Caco-2 (cell line): ENCODE data around the gene SRRD. TPM values are rescaled to one million over a fixed set of nuclear protein-coding genes. Genes with fewer than 3 reads are reported as not detected.

Source experiments
- BruUV-seq: library from RNA; stranded (reverse); fragments of 400-500 nt; replicated peaks from 2 replicates; lab custom pipeline; 2021; lab: Mats Ljungman, UMichigan
- CTCF ChIA-PET: fragments of 300-600 bp; sonication (Branson Sonifier 250); formaldehyde crosslinking; loops from one replicate; lab custom pipeline; 2022; ENCODE audit warnings: antibody characterized with exemption; lab: Charles Lee
- POLR2A ChIA-PET: fragments of 300-600 bp; sonication (Branson Sonifier 250); formaldehyde crosslinking; loops from one replicate; lab custom pipeline; 2022; ENCODE audit warnings: antibody characterized with exemption; lab: Charles Lee
- DNase-seq, 2 experiments: peaks; one replicate each; pipeline versions ENCODE4 v3.0.0 to v3.0.0-alpha.2; 2020 to 2022
- H3K27me3 ChIP-seq: replicated peaks from 2 replicates; pipeline ENCODE4 v1.6.0; 2011; ENCODE audit warnings: low read length; ENCODE audit not compliant: control insufficient read depth, insufficient read depth
- H3K36me3 ChIP-seq: 2 replicates; pipeline ENCODE4 v1.5.1; 2011; ENCODE audit warnings: low read length; ENCODE audit not compliant: control insufficient read depth, insufficient read depth
- H3K4me1 ChIP-seq: fragments of 250-450 bp; sonication (Bioruptor Pico); 2 replicates; pipeline ENCODE4 v1.5.1; 2020; ENCODE audit warnings: mild to moderate bottlenecking
- H3K4me3 ChIP-seq: 2 replicates; pipeline ENCODE4 v1.5.1; 2011; ENCODE audit warnings: low read depth, mild to moderate bottlenecking, control low read depth, low read length
- H3K9me3 ChIP-seq: fragments of 250-450 bp; sonication (Bioruptor Pico); 2 replicates; pipeline ENCODE4 v1.5.1; 2020; ENCODE audit warnings: mild to moderate bottlenecking, moderate library complexity
- H3K27ac Mint-ChIP-seq: one replicate; pipeline ENCODE4 v1.8.0; 2022; ENCODE audit warnings: mixed read lengths; ENCODE audit not compliant: unreplicated experiment
- H3K27me3 Mint-ChIP-seq: one replicate; pipeline ENCODE4 v1.8.0; 2022; ENCODE audit warnings: mixed read lengths; ENCODE audit not compliant: insufficient read depth, unreplicated experiment
- H3K36me3 Mint-ChIP-seq: one replicate; pipeline ENCODE4 v1.8.0; 2022; ENCODE audit warnings: mild to moderate bottlenecking, mixed read lengths; ENCODE audit not compliant: insufficient read depth, unreplicated experiment
- H3K4me1 Mint-ChIP-seq: one replicate; pipeline ENCODE4 v1.8.0; 2022; ENCODE audit warnings: low read depth, mixed read lengths; ENCODE audit not compliant: unreplicated experiment
- H3K4me3 Mint-ChIP-seq: one replicate; pipeline ENCODE4 v1.8.0; 2022; ENCODE audit warnings: mild to moderate bottlenecking, moderate library complexity, mixed read lengths; ENCODE audit not compliant: unreplicated experiment
- H3K9me3 Mint-ChIP-seq: one replicate; pipeline ENCODE4 v1.8.0; 2022; ENCODE audit warnings: mixed read lengths; ENCODE audit not compliant: unreplicated experiment
- intact Hi-C: fragments of 100-400 bp; cut with micrococcal nuclease; formaldehyde crosslinking; loops from one replicate; pipeline ENCODE4 v1.10.0; 2022; ENCODE audit not compliant: unreplicated experiment
- total RNA-seq: library from RNA; stranded (reverse); gene quantifications from 2 replicates; pipeline ENCODE4 v1.2.3, GENCODE V29; 2022
- TF ChIP-seq, protein P1 (sequence below), 2 experiments: fragments of 200-600 bp in 1 of 2; IDR thresholded peaks; 1 replicate in 1 of 2; 2 replicates in 1 of 2; pipeline versions ENCODE4 v1.5.1 to v1.8.0; 2011 to 2022; ENCODE audit warnings: antibody characterized with exemption in 1 of 2, control low read depth in 1 of 2, inconsistent platforms in 1 of 2, low read depth in 1 of 2, low read length in 1 of 2, mild to moderate bottlenecking in 1 of 2, moderate library complexity in 1 of 2; ENCODE audit not compliant: insufficient read depth in 1 of 2, severe bottlenecking in 1 of 2, unreplicated experiment in 1 of 2

SRRD gene
- total RNA-seq, 1 experiment from 2014 or later: 21.8 TPM

DNA sequence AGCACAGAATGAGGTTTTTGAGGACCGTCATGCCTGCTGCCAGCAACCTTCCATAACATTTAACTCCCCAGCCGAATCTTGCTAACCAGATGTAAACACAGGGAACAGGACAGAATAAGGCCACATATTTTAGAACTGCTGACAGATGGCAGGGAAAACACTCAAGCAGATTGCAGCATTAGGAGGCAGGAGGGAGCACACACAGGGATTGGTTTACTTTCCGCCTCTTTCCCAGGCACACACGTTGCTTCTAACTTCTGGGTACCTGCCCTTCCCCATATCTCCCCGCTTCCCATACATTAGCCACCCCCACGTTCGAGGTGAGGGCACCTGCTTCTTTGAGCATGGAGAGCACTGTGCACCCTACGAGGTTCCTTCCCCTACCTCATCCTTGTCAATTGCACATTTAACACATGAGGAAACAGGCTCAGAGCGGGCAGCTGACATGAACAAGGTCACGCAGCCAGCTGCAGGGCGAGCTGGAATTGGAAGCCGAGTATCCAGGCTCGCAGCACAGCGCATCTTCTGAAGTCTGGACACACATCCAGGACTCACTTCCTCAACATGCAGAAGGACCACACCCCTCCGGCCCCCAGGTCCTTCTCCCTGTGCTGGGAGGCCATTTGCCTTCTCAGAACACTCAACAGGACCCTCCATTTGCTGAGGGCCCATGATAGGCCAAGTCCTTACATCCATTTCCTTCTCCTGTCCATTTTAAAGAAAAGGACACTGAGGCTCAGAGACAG lies 35.9 kb upstream of the SRRD start:
- no peaks in the 10 kb centered on the region for H3K36me3 ChIP-seq
- Mint-ChIP-seq H3K4me1 (no peaks in the 10 kb centered on the region), H3K36me3 (no peaks in the 10 kb centered on the region), H3K27ac (no peak overlapping the region), H3K9me3 (no peaks in the 10 kb centered on the region), H3K27me3 (no peaks in the 10 kb centered on the region), H3K4me3 (no peak overlapping the region)
- no peaks in the 10 kb centered on the region for H3K9me3 ChIP-seq
- TF ChIP-seq, protein P1, sequence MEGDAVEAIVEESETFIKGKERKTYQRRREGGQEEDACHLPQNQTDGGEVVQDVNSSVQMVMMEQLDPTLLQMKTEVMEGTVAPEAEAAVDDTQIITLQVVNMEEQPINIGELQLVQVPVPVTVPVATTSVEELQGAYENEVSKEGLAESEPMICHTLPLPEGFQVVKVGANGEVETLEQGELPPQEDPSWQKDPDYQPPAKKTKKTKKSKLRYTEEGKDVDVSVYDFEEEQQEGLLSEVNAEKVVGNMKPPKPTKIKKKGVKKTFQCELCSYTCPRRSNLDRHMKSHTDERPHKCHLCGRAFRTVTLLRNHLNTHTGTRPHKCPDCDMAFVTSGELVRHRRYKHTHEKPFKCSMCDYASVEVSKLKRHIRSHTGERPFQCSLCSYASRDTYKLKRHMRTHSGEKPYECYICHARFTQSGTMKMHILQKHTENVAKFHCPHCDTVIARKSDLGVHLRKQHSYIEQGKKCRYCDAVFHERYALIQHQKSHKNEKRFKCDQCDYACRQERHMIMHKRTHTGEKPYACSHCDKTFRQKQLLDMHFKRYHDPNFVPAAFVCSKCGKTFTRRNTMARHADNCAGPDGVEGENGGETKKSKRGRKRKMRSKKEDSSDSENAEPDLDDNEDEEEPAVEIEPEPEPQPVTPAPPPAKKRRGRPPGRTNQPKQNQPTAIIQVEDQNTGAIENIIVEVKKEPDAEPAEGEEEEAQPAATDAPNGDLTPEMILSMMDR (IDR thresholded peaks at IDR 0.05; ENCODE audit: insufficient read depth in 1 of 2, low read depth in 1 of 2, low read length in 1 of 2, severe bottlenecking in 1 of 2, unreplicated experiment in 1 of 2): no peak
- no peaks in the 10 kb centered on the region for H3K27me3 ChIP-seq
- no peaks in the 10 kb centered on the region for H3K4me1 ChIP-seq
- ChIA-PET POLR2A (no interaction called here), CTCF (no interaction called here)
- H3K4me3 ChIP-seq: no peak overlapping the region
- no peak for DNase-seq
- intact Hi-C loops: no loop called here
- no TSS peak for BruUV-seq

DNA sequence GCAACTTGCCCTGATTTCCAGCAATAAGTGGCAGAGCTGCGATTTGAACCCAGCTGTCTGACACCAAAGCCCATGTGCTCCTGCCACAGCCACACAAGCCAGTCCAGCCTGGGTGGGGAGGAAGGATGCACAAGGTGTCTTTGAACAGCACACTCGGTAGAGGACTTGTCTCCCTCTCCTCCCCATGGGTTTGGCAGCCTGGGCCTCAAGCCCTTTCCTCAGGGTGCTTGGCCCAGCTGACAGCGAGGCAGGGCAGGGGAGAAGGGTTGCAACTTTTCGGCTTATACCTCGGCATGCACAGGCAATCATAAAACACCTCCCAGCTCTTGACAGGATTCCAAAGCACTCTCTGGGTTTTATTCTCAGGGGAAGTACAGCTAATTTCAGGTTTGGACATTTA lies 35.3 kb upstream of the SRRD start:
- Histone ChIP-seq H3K36me3 (no peaks in the 10 kb centered on the region), H3K4me1 (no peaks in the 10 kb centered on the region), H3K4me3 (no peak overlapping the region), H3K9me3 (no peaks in the 10 kb centered on the region), H3K27me3 (no peaks in the 10 kb centered on the region)
- no peak for DNase-seq
- no TSS peak for BruUV-seq
- no peaks in the 10 kb centered on the region for H3K27me3 Mint-ChIP-seq
- H3K4me1 Mint-ChIP-seq: no peaks in the 10 kb centered on the region
- CTCF ChIA-PET: no interaction called here
- H3K4me3 Mint-ChIP-seq: no peak overlapping the region
- POLR2A ChIA-PET: no interaction called here
- TF ChIP-seq, protein P1 (IDR thresholded peaks at IDR 0.05; ENCODE audit: insufficient read depth in 1 of 2, low read depth in 1 of 2, low read length in 1 of 2, severe bottlenecking in 1 of 2, unreplicated experiment in 1 of 2): no peak
- H3K27ac Mint-ChIP-seq: no peak overlapping the region
- H3K36me3 Mint-ChIP-seq: no peaks in the 10 kb centered on the region
- intact Hi-C loops: no loop called here
- no peaks in the 10 kb centered on the region for H3K9me3 Mint-ChIP-seq

DNA sequence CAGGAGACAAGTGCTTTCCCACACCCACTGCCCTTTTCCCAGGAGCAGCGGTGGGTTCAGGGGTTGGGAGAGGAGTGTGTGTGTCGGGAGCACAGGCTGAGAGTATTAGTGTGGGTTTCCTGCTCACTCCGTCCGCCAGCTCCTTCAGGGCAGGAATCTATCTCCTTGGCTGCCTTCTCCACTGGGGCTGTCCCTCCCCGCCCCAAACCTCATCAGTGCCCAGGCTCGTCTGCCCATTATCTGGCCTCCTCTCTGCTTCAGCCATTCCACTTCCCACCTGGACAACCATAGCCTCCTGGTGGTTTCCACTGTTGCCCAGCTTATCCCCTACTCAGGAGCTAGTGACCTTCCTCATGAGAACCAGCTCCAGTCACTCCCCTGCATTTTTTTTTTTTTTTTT lies 34.7 kb upstream of the SRRD start:
- H3K4me3 Mint-ChIP-seq: no peak overlapping the region
- no peak overlapping the region for H3K4me3 ChIP-seq
- POLR2A ChIA-PET: no interaction called here

More for the DNA sequence above, 34.7 kb upstream of the SRRD start:
- BruUV-seq: no TSS peak
- Histone ChIP-seq H3K4me1 (no peaks in the 10 kb centered on the region), H3K27me3 (no peaks in the 10 kb centered on the region), H3K9me3 (no peaks in the 10 kb centered on the region), H3K36me3 (no peaks in the 10 kb centered on the region; the same call in 1 of the 2 replicates)
- intact Hi-C loops: no loop called here
- Mint-ChIP-seq H3K27ac (no peak overlapping the region), H3K36me3 (no peaks in the 10 kb centered on the region), H3K9me3 (no peaks in the 10 kb centered on the region), H3K4me1 (no peaks in the 10 kb centered on the region), H3K27me3 (no peaks in the 10 kb centered on the region)
- DNase-seq: no peak
- CTCF ChIA-PET: no interaction called here
- TF ChIP-seq, protein P1 (IDR thresholded peaks at IDR 0.05; ENCODE audit: insufficient read depth in 1 of 2, low read depth in 1 of 2, low read length in 1 of 2, severe bottlenecking in 1 of 2, unreplicated experiment in 1 of 2): no peak
